ENCODE measurements around the gene PACRG. TPM values are rescaled to one million over a fixed set of nuclear protein-coding genes. Genes with fewer than 3 reads are reported as not detected.

Gene PACRG
- total RNA-seq, 4 donors from 2014 or later: 0.95 to 1.3 TPM; not detected in 2

GRCh38 chr6:162907876-162908481, 180.2 kb downstream of the PACRG start:
- Histone ChIP-seq H3K4me1 (no peaks in the 10 kb centered on the region), H3K36me3 (no peaks in the 10 kb centered on the region), H3K9me3 (no peaks in the 10 kb centered on the region), H3K27me3 (no peaks in the 10 kb centered on the region), H3K27ac (no peak overlapping the region), H3K4me3 (no peak overlapping the region)
- 67 to 80% methylated on average over 2 of the region's 2 CpGs for WGBS, 2 donors
- intact Hi-C loops (cut with DNase I): no loop called here
- DNase-seq: no peak
- TF ChIP-seq CTCF (IDR thresholded peaks at IDR 0.05): peak in 3 of 6 experiments; percentile 21 to 53 (median 28)
- TF ChIP-seq POLR2A (IDR thresholded peaks at IDR 0.05): no peak

- Histone ChIP-seq H3K27ac (no peak overlapping the region), H3K9me3 (no peaks in the 10 kb centered on the region), H3K4me1 (no peaks in the 10 kb centered on the region), H3K36me3 (no peaks in the 10 kb centered on the region), H3K4me3 (no peak overlapping the region), H3K27me3 (no peaks in the 10 kb centered on the region)
- DNase-seq: no peak
- TF ChIP-seq CTCF (IDR thresholded peaks at IDR 0.05) (no peak), POLR2A (IDR thresholded peaks at IDR 0.05) (no peak)
- intact Hi-C loops (cut with DNase I): no loop called here
- WGBS, 2 donors: 91% methylated on average over 5 of the region's 5 CpGs
These were observed 185.4 kb downstream of the PACRG start for GRCh38 chr6:162913206-162913605.

- Histone ChIP-seq H3K9me3 (no peaks in the 10 kb centered on the region), H3K27ac (no peak overlapping the region), H3K36me3 (no peaks in the 10 kb centered on the region), H3K4me3 (no peak overlapping the region), H3K27me3 (no peaks in the 10 kb centered on the region), H3K4me1 (no peaks in the 10 kb centered on the region)
- intact Hi-C loops (cut with DNase I): no loop called here
- WGBS, 2 donors: 29 to 39% methylated on average over 1 of the region's 1 CpG
- no peak for DNase-seq
- TF ChIP-seq CTCF (IDR thresholded peaks at IDR 0.05): no peak
- no peak for TF ChIP-seq POLR2A (IDR thresholded peaks at IDR 0.05)
These were observed 189.7 kb downstream of the PACRG start for GRCh38 chr6:162917506-162917905.

- TF ChIP-seq CTCF (IDR thresholded peaks at IDR 0.05): no peak
- no peak for TF ChIP-seq POLR2A (IDR thresholded peaks at IDR 0.05)
- Histone ChIP-seq H3K27ac (no peak overlapping the region), H3K4me1 (no peaks in the 10 kb centered on the region), H3K9me3 (peaks cover 0 to 6% (median 0%) of the 10 kb centered on the region in 3 donors), H3K36me3 (no peaks in the 10 kb centered on the region), H3K4me3 (no peak overlapping the region), H3K27me3 (no peaks in the 10 kb centered on the region)
- WGBS, 2 donors: 43 to 54% methylated on average over 6 of the region's 6 CpGs
- no peak for DNase-seq
- intact Hi-C loops (cut with DNase I): no loop called here
These were observed 193.3 kb downstream of the PACRG start for GRCh38 chr6:162921062-162921461.

- H3K27ac ChIP-seq: no peak overlapping the region
- intact Hi-C loops (cut with DNase I): no loop called here
- no peak for DNase-seq
- no peaks in the 10 kb centered on the region for H3K4me1 ChIP-seq
- no peaks in the 10 kb centered on the region for H3K27me3 ChIP-seq
- no peak overlapping the region for H3K4me3 ChIP-seq
- peaks cover 0 to 6% (median 2%) of the 10 kb centered on the region in 3 donors for H3K9me3 ChIP-seq
- no peaks in the 10 kb centered on the region for H3K36me3 ChIP-seq
- WGBS, 2 donors: 58 to 64% methylated on average over 7 of the region's 7 CpGs
- TF ChIP-seq POLR2A (IDR thresholded peaks at IDR 0.05) (no peak), CTCF (IDR thresholded peaks at IDR 0.05) (no peak)
These were observed 193.8 kb downstream of the PACRG start for GRCh38 chr6:162921510-162922040.
